ENCODE data around the gene TNFRSF18. TPM values are rescaled to one million over a fixed set of nuclear protein-coding genes. Genes with fewer than 3 reads are reported as not detected.
"Not testable (repeated sequence)": the region's sequence is repeated elsewhere in the genome, so short reads cannot be mapped to it uniquely, and the experiment has no call there.

The TNFRSF18 gene
- total RNA-seq, 1 donor from 2014 or later: 0.98 TPM

DNA sequence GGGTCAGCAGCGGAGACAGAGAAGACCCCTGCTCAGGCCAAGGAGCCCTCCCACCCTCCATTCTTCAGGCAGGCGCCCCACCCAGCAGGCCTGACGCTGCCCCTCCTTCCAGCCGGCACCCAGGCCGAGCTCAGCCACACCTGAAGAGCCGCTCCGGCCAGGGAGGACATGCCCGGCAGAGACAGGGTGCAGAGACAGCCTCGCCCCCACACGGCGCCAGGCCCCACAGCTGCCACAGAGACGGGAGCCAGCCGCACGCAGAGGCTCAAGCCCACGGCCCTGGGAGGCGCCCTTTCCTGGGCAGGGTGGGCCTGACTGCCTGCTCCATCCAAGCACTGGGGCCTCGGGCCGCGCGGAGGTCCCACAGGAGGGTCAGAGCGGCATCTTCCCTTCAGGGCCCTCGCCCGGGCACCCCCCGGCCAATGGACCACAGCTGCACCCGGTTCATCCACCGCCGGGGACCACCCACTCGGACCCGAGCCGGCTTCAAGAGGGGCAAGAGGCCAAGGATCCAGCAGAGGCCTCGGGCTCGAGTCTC is 27.5 kb downstream of the TNFRSF18 start:
- no peaks in the 10 kb centered on the region for H3K4me1 ChIP-seq
- peaks cover 16% of the 10 kb centered on the region for H3K27me3 ChIP-seq
- DNase-seq (no peak), ATAC-seq (no peak)
- H3K9me3 ChIP-seq: no peaks in the 10 kb centered on the region
- no peak overlapping the region for H3K27ac ChIP-seq
- TF ChIP-seq, protein P1, sequence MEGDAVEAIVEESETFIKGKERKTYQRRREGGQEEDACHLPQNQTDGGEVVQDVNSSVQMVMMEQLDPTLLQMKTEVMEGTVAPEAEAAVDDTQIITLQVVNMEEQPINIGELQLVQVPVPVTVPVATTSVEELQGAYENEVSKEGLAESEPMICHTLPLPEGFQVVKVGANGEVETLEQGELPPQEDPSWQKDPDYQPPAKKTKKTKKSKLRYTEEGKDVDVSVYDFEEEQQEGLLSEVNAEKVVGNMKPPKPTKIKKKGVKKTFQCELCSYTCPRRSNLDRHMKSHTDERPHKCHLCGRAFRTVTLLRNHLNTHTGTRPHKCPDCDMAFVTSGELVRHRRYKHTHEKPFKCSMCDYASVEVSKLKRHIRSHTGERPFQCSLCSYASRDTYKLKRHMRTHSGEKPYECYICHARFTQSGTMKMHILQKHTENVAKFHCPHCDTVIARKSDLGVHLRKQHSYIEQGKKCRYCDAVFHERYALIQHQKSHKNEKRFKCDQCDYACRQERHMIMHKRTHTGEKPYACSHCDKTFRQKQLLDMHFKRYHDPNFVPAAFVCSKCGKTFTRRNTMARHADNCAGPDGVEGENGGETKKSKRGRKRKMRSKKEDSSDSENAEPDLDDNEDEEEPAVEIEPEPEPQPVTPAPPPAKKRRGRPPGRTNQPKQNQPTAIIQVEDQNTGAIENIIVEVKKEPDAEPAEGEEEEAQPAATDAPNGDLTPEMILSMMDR (IDR thresholded peaks at IDR 0.05): no peak
- no peaks in the 10 kb centered on the region for H3K36me3 ChIP-seq
- no peak overlapping the region for H3K4me3 ChIP-seq
- intact Hi-C loops (cut with DNase I): no loop called here

DNA sequence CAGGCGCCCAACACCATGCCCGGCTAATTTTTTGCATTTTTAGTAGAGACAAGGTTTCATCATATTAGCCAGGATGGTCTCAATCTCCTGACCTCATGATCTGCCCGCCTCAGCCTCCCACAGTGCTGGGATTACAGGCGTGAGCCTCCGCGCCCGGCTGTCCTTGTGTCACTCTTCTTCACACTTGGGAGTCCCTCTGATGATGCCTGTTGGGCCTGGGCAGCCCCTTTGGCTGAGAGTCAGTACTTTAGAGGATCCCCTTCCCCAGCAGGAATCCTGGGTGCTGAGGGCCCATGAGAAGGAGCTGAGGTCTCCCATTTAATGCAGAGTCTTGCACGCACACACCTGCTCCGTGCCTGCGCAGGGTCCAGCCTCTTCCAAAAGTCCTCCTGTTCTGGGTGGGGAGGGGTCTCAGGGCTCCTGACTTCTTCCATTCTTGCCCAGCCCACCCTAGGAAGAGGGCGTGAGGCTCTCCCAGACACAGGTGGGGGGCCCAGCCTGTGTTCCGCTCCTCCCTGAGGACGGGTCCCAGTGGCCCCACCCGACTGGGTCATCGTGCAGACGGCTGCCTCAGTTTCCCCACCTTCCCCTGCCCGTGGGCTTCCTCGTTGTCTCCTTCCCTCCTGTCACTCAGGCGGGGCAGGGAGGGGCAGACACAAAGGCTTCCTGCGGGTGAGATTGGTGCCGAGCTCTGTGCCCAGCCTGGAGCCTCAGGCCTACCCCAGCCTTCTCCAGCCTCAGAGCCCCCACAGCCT is 28.8 kb downstream of the TNFRSF18 start:
- Histone ChIP-seq H3K36me3 (no peaks in the 10 kb centered on the region), H3K27ac (no peak overlapping the region), H3K4me3 (no peak overlapping the region), H3K9me3 (no peaks in the 10 kb centered on the region), H3K4me1 (no peaks in the 10 kb centered on the region), H3K27me3 (peaks cover 28% of the 10 kb centered on the region)
- ATAC-seq (no peak), DNase-seq (no peak)
- TF ChIP-seq, protein P1 (IDR thresholded peaks at IDR 0.05): no peak
- intact Hi-C loops (cut with DNase I): no loop called here

DNA sequence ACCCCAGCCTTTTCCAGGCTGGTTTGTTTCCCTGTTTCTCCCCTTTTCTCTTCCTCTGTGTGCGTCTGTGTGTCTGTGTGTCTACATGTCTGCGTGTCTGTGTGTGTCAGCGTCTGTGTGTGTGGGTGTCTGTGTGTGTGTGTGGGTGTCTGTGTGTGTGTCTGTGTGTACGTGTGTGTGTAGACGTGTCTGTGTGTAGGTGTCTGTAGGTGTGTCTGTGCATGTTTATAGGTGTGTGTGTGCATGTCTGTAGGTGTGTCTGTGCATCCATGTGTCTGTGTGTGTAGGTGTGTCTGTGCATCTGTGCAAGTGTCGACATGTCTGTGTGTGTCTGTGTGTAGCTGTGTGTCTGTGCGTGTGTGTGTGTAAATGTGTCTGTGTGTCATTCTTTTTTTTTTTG is 29.5 kb downstream of the TNFRSF18 start:
- TF ChIP-seq, protein P1 (IDR thresholded peaks at IDR 0.05): no peak
- Histone ChIP-seq H3K27me3 (peaks cover 35% of the 10 kb centered on the region), H3K36me3 (no peaks in the 10 kb centered on the region), H3K4me3 (no peak overlapping the region), H3K4me1 (no peaks in the 10 kb centered on the region), H3K9me3 (no peaks in the 10 kb centered on the region), H3K27ac (no peak overlapping the region)
- no peak for ATAC-seq
- no peak for DNase-seq
- intact Hi-C loops (cut with DNase I): no loop called here

DNA sequence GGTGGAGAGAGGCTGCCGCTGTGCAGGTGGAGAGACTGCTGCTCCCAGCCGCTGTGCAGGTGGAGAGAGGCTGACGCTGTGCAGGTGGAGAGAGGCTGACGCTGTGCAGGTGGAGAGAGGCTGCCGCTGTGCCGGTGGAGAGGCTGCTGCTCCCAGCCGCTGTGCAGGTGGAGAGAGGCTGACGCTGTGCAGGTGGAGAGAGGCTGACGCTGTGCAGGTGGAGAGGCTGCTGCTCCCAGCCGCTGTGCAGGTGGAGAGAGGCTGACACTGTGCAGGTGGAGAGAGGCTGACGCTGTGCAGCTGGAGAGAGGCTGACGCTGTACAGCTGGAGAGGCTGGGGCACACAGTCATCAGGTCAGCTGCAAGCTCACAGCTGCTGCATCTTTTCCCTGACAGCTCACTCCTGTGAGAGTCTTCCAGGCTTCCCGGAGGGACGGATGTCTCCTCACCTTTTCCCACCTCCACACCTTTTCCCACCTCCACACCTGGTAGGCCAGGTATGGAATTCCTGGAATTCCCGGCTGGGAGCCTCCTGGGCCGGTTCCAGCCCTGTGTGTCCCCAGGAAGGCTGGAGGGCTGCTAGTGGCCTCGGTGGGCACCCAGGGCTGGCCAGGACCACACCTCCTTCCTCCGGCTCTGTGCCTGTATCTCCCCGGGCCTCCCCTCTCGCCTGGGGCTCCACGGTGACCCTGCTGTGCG is 30.2 kb downstream of the TNFRSF18 start:
- DNase-seq; H3K4me1 ChIP-seq; H3K36me3 ChIP-seq; H3K9me3 ChIP-seq; H3K27ac ChIP-seq; intact Hi-C loops (cut with DNase I); H3K4me3 ChIP-seq; ATAC-seq: not testable (repeated sequence)
- H3K27me3 ChIP-seq: peaks cover 43% of the 10 kb centered on the region

DNA sequence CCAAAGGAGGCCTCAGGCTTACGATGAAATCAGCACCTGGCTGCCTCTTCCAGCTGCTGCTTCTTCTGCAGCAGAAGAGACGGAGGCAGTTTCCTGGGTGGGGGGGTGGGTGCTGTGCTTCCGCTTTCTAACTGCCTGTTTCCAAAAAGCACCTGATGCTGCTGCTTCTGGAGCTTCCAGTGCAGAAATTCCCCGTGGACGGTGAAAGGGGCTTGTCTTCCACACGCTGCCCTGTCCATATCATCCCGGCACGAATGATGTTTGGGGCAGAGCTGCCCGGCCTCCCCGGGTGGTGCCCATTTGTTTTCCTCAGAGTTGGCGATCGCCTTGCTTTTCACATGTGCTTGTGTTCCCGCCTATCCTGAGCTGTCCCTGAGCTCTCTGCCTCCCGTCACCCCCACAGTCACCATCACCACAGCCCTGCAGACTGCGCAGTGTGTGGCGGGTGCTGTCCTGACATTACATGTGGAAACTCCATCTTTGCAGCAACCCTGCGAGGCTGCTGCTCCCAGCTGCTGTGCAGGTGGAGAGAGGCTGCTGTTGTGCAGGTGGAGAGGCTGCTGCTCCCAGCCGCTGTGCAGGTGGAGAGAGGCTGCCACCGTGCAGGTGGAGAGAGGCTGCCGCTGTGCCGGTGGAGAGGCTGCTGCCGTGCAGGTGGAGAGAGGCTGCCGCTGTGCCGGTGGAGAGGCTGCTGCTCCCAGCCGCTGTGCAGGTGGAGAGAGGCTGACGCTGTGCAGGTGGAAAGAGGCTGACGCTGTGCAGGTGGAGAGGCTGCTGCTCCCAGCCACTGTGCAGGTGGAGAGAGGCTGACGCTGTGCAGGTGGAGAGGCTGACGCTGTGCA is 30.9 kb downstream of the TNFRSF18 start:
- Histone ChIP-seq H3K9me3 (no peaks in the 10 kb centered on the region), H3K4me3 (no peak overlapping the region), H3K4me1 (no peaks in the 10 kb centered on the region), H3K27me3 (peaks cover 47% of the 10 kb centered on the region), H3K36me3 (no peaks in the 10 kb centered on the region), H3K27ac (no peak overlapping the region)
- ATAC-seq (no peak), DNase-seq (no peak)
- intact Hi-C loops (cut with DNase I): no loop called here
- TF ChIP-seq, protein P1 (IDR thresholded peaks at IDR 0.05): no peak
